ENCODE measurements around the gene MRPL36. TPM values are rescaled to one million over a fixed set of nuclear protein-coding genes. Genes with fewer than 3 reads are reported as not detected.
A peak's percentile ranks its signal among the peaks of the same experiment; 100 is the strongest.

The MRPL36 gene
- total and polyA plus RNA-seq, 7 experiments from 2014 or later: 14.1 to 77.5 (median 32.4) TPM

DNA sequence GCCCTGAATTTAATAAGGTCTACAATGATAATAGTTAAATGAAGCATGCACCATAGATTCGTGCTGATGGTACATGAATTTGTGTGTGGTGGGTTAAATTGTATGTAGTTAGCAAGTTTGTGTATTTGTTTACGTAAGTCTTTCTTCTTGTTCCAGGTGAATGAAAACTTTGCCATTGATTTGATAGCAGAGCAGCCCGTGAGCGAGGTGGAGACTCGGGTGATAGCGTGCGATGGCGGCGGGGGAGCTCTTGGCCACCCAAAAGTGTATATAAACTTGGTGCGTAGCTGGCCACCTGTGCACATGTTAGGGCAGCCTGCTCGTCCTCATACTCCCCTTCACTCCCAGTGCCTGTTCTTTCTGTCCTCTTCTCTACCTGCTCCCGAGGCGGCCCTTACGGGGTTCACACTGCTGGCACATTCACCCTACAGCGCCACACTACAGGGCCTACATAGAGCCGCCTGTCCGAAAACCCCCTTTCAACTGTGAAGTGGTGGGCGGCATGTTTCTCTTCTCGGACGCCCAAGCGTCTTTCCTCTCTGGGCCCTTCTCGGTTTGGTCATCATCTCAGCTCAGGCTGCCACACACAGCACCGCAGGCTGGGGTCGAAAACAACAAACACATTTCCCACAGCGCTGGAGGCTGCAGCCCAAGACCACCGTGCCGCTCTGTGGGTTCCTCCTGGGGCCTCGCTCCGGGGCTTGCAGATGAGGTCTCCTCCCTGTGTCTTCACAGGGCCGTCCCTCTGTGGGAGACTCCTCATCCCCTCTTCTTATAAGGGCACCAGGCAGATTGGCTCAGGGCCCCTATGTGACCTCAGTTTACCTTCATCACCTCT, 14.8 kb upstream of the MRPL36 start:
- H3K36me3 ChIP-seq (ENCODE audit: control insufficient read depth in 2 of 3, insufficient read depth in 3 of 3, low read length in 3 of 3): peaks cover 22 to 90% (median 32%) of the 10 kb centered on the region in 3 experiments
- no peak for DNase-seq
- H3K9me3 ChIP-seq (ENCODE audit: control insufficient read depth in 2 of 3, low read length in 3 of 3): no peaks in the 10 kb centered on the region
- intact Hi-C loops (cut with micrococcal nuclease): no loop called here
- H3K4me1 ChIP-seq (ENCODE audit: control insufficient read depth in 2 of 2, insufficient read depth in 2 of 2, low read length in 2 of 2): no peaks in the 10 kb centered on the region
- ATAC-seq: no peak
- no peaks in the 10 kb centered on the region for H3K27me3 ChIP-seq (ENCODE audit: control insufficient read depth in 2 of 2, insufficient read depth in 2 of 2, low read length in 2 of 2)
- ChIA-PET POLR2A (no interaction called here), CTCF (no interaction called here)
- Mint-ChIP-seq H3K27me3 (no peaks in the 10 kb centered on the region), H3K36me3 (peaks cover 11 to 70% (median 52%) of the 10 kb centered on the region in 5 donors), H3K9me3 (no peaks in the 10 kb centered on the region), H3K4me3 (no peak overlapping the region), H3K27ac (no peak overlapping the region), H3K4me1 (peaks cover 0 to 12% (median 6%) of the 10 kb centered on the region in 7 donors)
- H3K27ac ChIP-seq (ENCODE audit: low read depth, low read length): no peak overlapping the region
- H3K4me3 ChIP-seq (ENCODE audit: low read length): no peak overlapping the region

DNA sequence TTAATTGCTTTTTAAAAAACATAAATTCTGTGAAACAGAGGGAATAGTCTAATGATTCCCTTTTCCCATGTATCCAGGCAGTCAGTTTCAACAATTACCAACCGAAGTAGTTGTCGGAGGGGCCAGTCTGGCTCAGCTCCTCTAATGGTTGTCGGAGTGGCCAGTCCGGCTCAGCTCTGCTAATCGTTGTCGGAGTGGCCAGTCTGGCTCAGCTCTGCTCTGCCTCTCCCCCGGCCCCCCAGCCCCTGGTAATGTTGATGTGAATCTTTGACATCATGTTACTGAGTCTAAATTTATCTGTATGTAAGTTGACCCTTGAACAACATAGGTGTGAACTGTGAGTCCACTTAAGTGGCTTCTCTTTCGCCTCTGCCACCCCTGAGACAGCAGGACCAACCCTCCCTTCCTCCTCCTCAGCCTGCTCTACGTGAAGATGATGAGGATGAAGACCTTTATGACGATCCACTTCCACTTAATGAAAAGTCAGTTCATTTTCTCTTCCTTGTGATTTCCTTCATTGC, 11.0 kb upstream of the MRPL36 start:
- no peak for ATAC-seq
- Mint-ChIP-seq H3K36me3 (peaks cover 10 to 59% (median 37%) of the 10 kb centered on the region in 5 donors), H3K4me3 (no peak overlapping the region), H3K27ac (no peak overlapping the region), H3K4me1 (peaks cover 8 to 36% (median 25%) of the 10 kb centered on the region in 7 donors), H3K27me3 (no peaks in the 10 kb centered on the region), H3K9me3 (peaks cover 0 to 2% (median 0%) of the 10 kb centered on the region in 11 donors)
- Histone ChIP-seq H3K4me3 (ENCODE audit: low read length) (no peak overlapping the region), H3K36me3 (ENCODE audit: control insufficient read depth in 2 of 3, insufficient read depth in 3 of 3, low read length in 3 of 3) (peaks cover 11 to 91% (median 30%) of the 10 kb centered on the region in 3 experiments), H3K27me3 (ENCODE audit: control insufficient read depth in 2 of 2, insufficient read depth in 2 of 2, low read length in 2 of 2) (no peaks in the 10 kb centered on the region), H3K9me3 (ENCODE audit: control insufficient read depth in 2 of 3, low read length in 3 of 3) (no peaks in the 10 kb centered on the region), H3K4me1 (ENCODE audit: control insufficient read depth in 2 of 2, insufficient read depth in 2 of 2, low read length in 2 of 2) (no peaks in the 10 kb centered on the region), H3K27ac (ENCODE audit: low read depth, low read length) (no peak overlapping the region)
- DNase-seq: no peak
- CTCF ChIA-PET: no interaction called here
- intact Hi-C loops (cut with micrococcal nuclease): no loop called here
- POLR2A ChIA-PET: no interaction called here

DNA sequence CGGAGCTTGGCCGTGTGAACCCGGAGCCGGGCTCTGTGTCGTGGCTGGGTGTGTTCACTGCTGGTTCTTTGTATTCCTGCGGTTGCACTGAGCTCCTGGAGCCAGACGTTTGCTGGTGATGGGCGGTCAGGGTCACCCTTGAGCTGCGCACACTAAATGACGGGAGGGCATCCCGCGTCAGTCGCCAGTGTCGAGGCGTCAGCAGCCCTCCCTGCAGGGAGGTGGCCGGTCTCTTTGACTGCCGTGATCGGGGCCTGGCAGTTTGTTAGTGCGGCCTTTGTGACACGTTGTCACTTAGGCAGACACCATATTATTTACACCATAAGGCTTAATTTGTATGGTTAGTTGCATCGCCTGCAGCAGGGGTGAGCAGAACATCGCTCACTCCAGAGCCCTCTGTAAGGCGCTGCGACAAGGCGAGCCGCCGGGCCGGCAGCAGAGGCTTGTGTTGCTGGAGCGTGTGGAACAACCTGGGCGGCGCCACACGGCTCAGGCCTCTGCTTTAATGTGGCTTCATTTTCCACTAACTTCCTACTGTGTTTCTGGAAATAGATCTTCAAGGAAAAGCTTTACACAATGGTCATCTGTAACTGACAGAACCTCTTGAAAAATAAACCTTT, 9.9 kb upstream of the MRPL36 start:
- Histone ChIP-seq H3K36me3 (ENCODE audit: control insufficient read depth in 2 of 3, insufficient read depth in 3 of 3, low read length in 3 of 3) (peaks cover 7 to 91% (median 21%) of the 10 kb centered on the region in 3 experiments), H3K27ac (ENCODE audit: low read depth, low read length) (no peak overlapping the region), H3K27me3 (ENCODE audit: control insufficient read depth in 2 of 2, insufficient read depth in 2 of 2, low read length in 2 of 2) (no peaks in the 10 kb centered on the region), H3K4me1 (ENCODE audit: control insufficient read depth in 2 of 2, insufficient read depth in 2 of 2, low read length in 2 of 2) (no peaks in the 10 kb centered on the region), H3K9me3 (ENCODE audit: control insufficient read depth in 2 of 3, low read length in 3 of 3) (no peaks in the 10 kb centered on the region), H3K4me3 (ENCODE audit: low read length) (no peak overlapping the region)
- H3K4me1 Mint-ChIP-seq: peaks cover 8 to 40% (median 26%) of the 10 kb centered on the region in 7 donors
- no peaks in the 10 kb centered on the region for H3K27me3 Mint-ChIP-seq
- H3K27ac Mint-ChIP-seq: no peak overlapping the region
- intact Hi-C loops (cut with micrococcal nuclease): loop anchor here (10.0 kb wide), 2 partner anchors 465 to 1195 kb away; partner anchors contain the start of genes CEP72 (in 1 of the 2) and CLPTM1L (in 1 of the 2)
- POLR2A ChIA-PET: no interaction called here
- CTCF ChIA-PET: no interaction called here
- DNase-seq (no peak), ATAC-seq (no peak)
- H3K4me3 Mint-ChIP-seq: no peak overlapping the region
- peaks cover 0 to 2% (median 0%) of the 10 kb centered on the region in 11 donors for H3K9me3 Mint-ChIP-seq
- peaks cover 6 to 54% (median 26%) of the 10 kb centered on the region in 5 donors for H3K36me3 Mint-ChIP-seq

DNA sequence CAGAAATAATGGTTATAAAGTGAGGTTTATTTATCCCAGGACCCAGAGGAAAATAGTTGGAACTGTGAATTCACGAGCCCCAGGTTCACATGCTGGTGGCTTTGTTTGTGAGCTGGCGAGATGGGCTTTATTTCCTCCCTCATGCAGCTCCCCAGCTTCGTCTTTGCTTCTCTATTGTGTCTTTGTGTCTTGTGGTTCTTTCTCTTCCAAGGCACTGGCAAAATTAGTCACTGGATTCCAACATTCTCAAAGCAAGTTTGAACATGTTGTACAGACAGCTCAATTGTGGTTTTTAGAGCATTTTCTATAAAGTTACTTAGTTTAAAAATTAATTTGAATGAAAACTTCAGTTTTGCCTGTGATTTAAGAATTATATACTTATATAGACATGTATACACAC, 8.8 kb upstream of the MRPL36 start:
- Histone ChIP-seq H3K4me3 (ENCODE audit: low read length) (no peak overlapping the region), H3K9me3 (ENCODE audit: control insufficient read depth in 2 of 3, low read length in 3 of 3) (no peaks in the 10 kb centered on the region), H3K36me3 (ENCODE audit: control insufficient read depth in 2 of 3, insufficient read depth in 3 of 3, low read length in 3 of 3) (peaks cover 9 to 91% (median 17%) of the 10 kb centered on the region in 3 experiments), H3K27ac (ENCODE audit: low read depth, low read length) (no peak overlapping the region), H3K4me1 (ENCODE audit: control insufficient read depth in 2 of 2, insufficient read depth in 2 of 2, low read length in 2 of 2) (no peaks in the 10 kb centered on the region), H3K27me3 (ENCODE audit: control insufficient read depth in 2 of 2, insufficient read depth in 2 of 2, low read length in 2 of 2) (no peaks in the 10 kb centered on the region)
- POLR2A ChIA-PET: interaction anchor here (0.6 kb wide), 1 partner anchor 21 kb away, joined by 3 read pairs; no protein-coding TSS in a partner anchor
- DNase-seq (no peak), ATAC-seq (no peak)
- peaks cover 0 to 2% (median 0%) of the 10 kb centered on the region in 11 donors for H3K9me3 Mint-ChIP-seq
- no peak overlapping the region for H3K27ac Mint-ChIP-seq
- H3K4me3 Mint-ChIP-seq: no peak overlapping the region
- CTCF ChIA-PET: no interaction called here
- H3K27me3 Mint-ChIP-seq: no peaks in the 10 kb centered on the region
- intact Hi-C loops (cut with micrococcal nuclease): loop anchor here (10.0 kb wide), 2 partner anchors 464 to 1194 kb away; partner anchors contain the start of genes CEP72 (in 1 of the 2) and CLPTM1L (in 1 of the 2)
- peaks cover 13 to 53% (median 24%) of the 10 kb centered on the region in 5 donors for H3K36me3 Mint-ChIP-seq
- peaks cover 16 to 49% (median 37%) of the 10 kb centered on the region in 7 donors for H3K4me1 Mint-ChIP-seq

DNA sequence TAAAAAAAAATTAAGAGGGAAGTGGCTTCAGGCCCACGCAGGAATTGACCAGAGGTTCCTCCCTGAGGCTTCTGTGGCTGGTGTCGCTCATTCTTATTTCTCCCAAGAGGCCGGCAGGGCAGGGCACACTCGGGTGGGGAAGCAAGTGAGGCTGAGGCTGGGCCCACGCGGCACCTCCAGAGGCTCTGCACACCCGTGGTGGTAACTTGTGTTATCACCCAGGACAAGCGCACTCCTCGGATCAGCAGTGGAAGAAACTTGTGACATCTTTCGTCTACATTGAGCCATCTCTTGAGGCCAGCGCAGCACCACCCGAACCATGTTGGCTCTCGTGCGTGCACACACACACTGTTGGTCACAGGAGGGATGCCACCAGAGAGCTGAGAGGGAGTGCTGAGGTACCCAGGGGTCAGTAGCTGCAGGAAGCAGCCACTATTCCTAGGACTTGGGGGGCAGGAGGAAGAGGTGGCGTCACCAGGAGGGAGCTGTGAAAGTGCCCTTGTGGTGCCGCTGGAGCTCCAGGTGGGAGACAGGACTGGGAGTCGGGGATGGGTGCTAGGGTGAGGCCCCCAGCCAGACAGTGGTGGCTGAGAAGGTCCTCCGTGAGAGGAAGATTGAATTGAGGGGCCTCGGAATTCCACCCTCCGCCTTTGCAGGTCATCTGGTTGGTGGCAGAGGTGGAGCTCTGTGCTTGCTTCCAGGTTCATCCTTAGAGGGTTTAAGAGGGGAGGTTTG, 8.0 kb upstream of the MRPL36 start:
- peaks cover 19 to 58% (median 30%) of the 10 kb centered on the region in 5 donors for H3K36me3 Mint-ChIP-seq
- Histone ChIP-seq H3K36me3 (ENCODE audit: control insufficient read depth in 2 of 3, insufficient read depth in 3 of 3, low read length in 3 of 3) (peaks cover 9 to 97% (median 11%) of the 10 kb centered on the region in 3 experiments), H3K27ac (ENCODE audit: low read depth, low read length) (no peak overlapping the region), H3K27me3 (ENCODE audit: control insufficient read depth in 2 of 2, insufficient read depth in 2 of 2, low read length in 2 of 2) (no peaks in the 10 kb centered on the region), H3K4me1 (ENCODE audit: control insufficient read depth in 2 of 2, insufficient read depth in 2 of 2, low read length in 2 of 2) (no peaks in the 10 kb centered on the region), H3K9me3 (ENCODE audit: control insufficient read depth in 2 of 3, low read length in 3 of 3) (no peaks in the 10 kb centered on the region), H3K4me3 (ENCODE audit: low read length) (no peak overlapping the region)
- ChIA-PET POLR2A (interaction anchor here (0.6 kb wide), 1 partner anchor 22 kb away, joined by 3 read pairs; no protein-coding TSS in a partner anchor), CTCF (no interaction called here)
- no peak for DNase-seq
- intact Hi-C loops (cut with micrococcal nuclease): loop anchor here (10.0 kb wide), 2 partner anchors 463 to 1193 kb away; partner anchors contain the start of genes CEP72 (in 1 of the 2) and CLPTM1L (in 1 of the 2)
- H3K27ac Mint-ChIP-seq: no peak overlapping the region
- peaks cover 24 to 57% (median 45%) of the 10 kb centered on the region in 7 donors for H3K4me1 Mint-ChIP-seq
- peaks cover 0 to 3% (median 0%) of the 10 kb centered on the region in 11 donors for H3K9me3 Mint-ChIP-seq
- no peaks in the 10 kb centered on the region for H3K27me3 Mint-ChIP-seq
- no peak for ATAC-seq
- no peak overlapping the region for H3K4me3 Mint-ChIP-seq

DNA sequence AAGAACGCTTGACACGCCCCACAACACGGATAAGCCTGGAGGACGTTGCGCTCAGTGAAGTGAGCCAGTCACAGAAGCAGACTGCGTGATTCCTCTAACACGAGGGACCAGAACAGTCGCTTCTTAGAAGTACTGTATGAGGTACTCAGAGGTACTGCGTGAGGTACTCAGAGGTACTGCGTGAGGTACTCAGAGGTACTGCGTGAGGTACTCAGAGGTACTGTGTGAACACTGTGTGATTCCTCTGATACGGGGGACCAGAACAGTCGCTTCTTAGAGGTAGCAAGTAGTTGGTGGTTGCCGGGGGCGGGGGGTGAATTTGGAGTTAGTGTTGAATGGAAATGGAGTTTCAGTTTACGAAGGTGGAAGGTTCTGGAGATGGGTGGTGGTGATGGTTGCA, 7.3 kb upstream of the MRPL36 start:
- ATAC-seq (no peak), DNase-seq (no peak)
- ChIA-PET POLR2A (no interaction called here), CTCF (no interaction called here)
- Histone ChIP-seq H3K27me3 (ENCODE audit: control insufficient read depth in 2 of 2, insufficient read depth in 2 of 2, low read length in 2 of 2) (no peaks in the 10 kb centered on the region), H3K4me3 (ENCODE audit: low read length) (no peak overlapping the region), H3K4me1 (ENCODE audit: control insufficient read depth in 2 of 2, insufficient read depth in 2 of 2, low read length in 2 of 2) (peaks cover 1 to 2% of the 10 kb centered on the region in 2 donors), H3K27ac (ENCODE audit: low read depth, low read length) (no peak overlapping the region), H3K9me3 (ENCODE audit: control insufficient read depth in 2 of 3, low read length in 3 of 3) (no peaks in the 10 kb centered on the region), H3K36me3 (ENCODE audit: control insufficient read depth in 2 of 3, insufficient read depth in 3 of 3, low read length in 3 of 3) (peaks cover 9 to 91% (median 11%) of the 10 kb centered on the region in 3 experiments)
- peaks cover 30 to 64% (median 52%) of the 10 kb centered on the region in 7 donors for H3K4me1 Mint-ChIP-seq
- peaks cover 0 to 3% (median 0%) of the 10 kb centered on the region in 11 donors for H3K9me3 Mint-ChIP-seq
- H3K27me3 Mint-ChIP-seq: no peaks in the 10 kb centered on the region
- intact Hi-C loops (cut with micrococcal nuclease): loop anchor here (10.0 kb wide), 2 partner anchors 462 to 1192 kb away; partner anchors contain the start of genes CEP72 (in 1 of the 2) and CLPTM1L (in 1 of the 2)
- H3K36me3 Mint-ChIP-seq: peaks cover 19 to 54% (median 30%) of the 10 kb centered on the region in 5 donors
- H3K27ac Mint-ChIP-seq: peak overlapping the region in 1 of 9 donors; percentile 26
- no peak overlapping the region for H3K4me3 Mint-ChIP-seq
